Spleen (tissue), 7 donors: ENCODE data around the gene OPRM1.

Source experiments
- POLR2A ChIP-seq, 3 donors: fragments of 450-650 bp; IDR thresholded peaks; one replicate each; pipeline ENCODE4 v1.5.1; 2017; ENCODE audit warnings: antibody characterized with exemption in 3 of 3, mild to moderate bottlenecking in 1 of 3
- TF ChIP-seq, protein P1 (sequence below), 11 experiments: fragments of 200-600 bp in 7 of 11; fragments of 450-650 bp in 4 of 11; sonication (generic) in 4 of 11; IDR thresholded peaks in 8 of 11; conservative IDR thresholded peaks in 3 of 11; 1 replicate in 7 of 11; 2 replicates in 4 of 11; pipeline versions ENCODE4 v1.4.0 to v1.8.0; 2016 to 2021; ENCODE audit warnings: antibody characterized with exemption in 11 of 11, inconsistent platforms in 4 of 11, mild to moderate bottlenecking in 1 of 11
- donor health status: DM: no; HTN: no; CAD: no; lungs with moderate emphysema.
- donor health status: DM: no; HTN: no; CAD: no.
- donor health status: DM: no; HTN: no; CAD: no.

GRCh38 chr6:154232013-154232910, 193.2 kb downstream of the OPRM1 start:
- TF ChIP-seq POLR2A (IDR thresholded peaks at IDR 0.05): no peak
- TF ChIP-seq, protein P1, sequence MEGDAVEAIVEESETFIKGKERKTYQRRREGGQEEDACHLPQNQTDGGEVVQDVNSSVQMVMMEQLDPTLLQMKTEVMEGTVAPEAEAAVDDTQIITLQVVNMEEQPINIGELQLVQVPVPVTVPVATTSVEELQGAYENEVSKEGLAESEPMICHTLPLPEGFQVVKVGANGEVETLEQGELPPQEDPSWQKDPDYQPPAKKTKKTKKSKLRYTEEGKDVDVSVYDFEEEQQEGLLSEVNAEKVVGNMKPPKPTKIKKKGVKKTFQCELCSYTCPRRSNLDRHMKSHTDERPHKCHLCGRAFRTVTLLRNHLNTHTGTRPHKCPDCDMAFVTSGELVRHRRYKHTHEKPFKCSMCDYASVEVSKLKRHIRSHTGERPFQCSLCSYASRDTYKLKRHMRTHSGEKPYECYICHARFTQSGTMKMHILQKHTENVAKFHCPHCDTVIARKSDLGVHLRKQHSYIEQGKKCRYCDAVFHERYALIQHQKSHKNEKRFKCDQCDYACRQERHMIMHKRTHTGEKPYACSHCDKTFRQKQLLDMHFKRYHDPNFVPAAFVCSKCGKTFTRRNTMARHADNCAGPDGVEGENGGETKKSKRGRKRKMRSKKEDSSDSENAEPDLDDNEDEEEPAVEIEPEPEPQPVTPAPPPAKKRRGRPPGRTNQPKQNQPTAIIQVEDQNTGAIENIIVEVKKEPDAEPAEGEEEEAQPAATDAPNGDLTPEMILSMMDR (IDR thresholded peaks at IDR 0.05 in 8 of 11, conservative IDR thresholded peaks at IDR 0.05 in 3 of 11): no peak
